GM23248 (cell line): ENCODE measurements around the gene DCUN1D4. TPM values are rescaled to one million over a fixed set of nuclear protein-coding genes. Genes with fewer than 3 reads are reported as not detected.
A peak's percentile ranks its signal among the peaks of the same experiment; 100 is the strongest.

Source experiments
- DNase-seq: peaks from one replicate; pipeline ENCODE4 v3.0.0-alpha.2; 2015
- H2AFZ ChIP-seq: fragments of 200-600 bp; sonication (generic); 2 replicates; pipeline ENCODE4 v1.6.1; 2016; ENCODE audit warnings: antibody characterized with exemption
- H3F3A ChIP-seq: fragments of 200-600 bp; sonication (generic); 2 replicates; pipeline ENCODE4 v1.6.1; 2016; ENCODE audit warnings: mild to moderate bottlenecking, antibody characterized with exemption, mixed run types; ENCODE audit not compliant: insufficient read depth
- H3K27ac ChIP-seq: fragments of 200-600 bp; sonication (generic); 2 replicates; pipeline ENCODE4 v1.5.1; 2016; ENCODE audit warnings: mild to moderate bottlenecking
- H3K27me3 ChIP-seq: fragments of 200-600 bp; sonication (generic); replicated peaks from 2 replicates; pipeline ENCODE4 v1.6.1; 2016; ENCODE audit warnings: mild to moderate bottlenecking; ENCODE audit not compliant: insufficient read depth
- H3K36me3 ChIP-seq: fragments of 200-600 bp; sonication (generic); 2 replicates; pipeline ENCODE4 v1.6.1; 2016; ENCODE audit warnings: low read depth, mild to moderate bottlenecking
- H3K4me1 ChIP-seq: fragments of 200-600 bp; sonication (generic); 2 replicates; pipeline ENCODE4 v1.6.1; 2016; ENCODE audit warnings: mild to moderate bottlenecking; ENCODE audit not compliant: insufficient read depth
- H3K4me2 ChIP-seq: fragments of 200-600 bp; sonication (generic); one replicate; pipeline ENCODE4 v1.6.1; 2016; ENCODE audit warnings: mild to moderate bottlenecking; ENCODE audit not compliant: unreplicated experiment
- H3K4me3 ChIP-seq: fragments of 200-600 bp; sonication (generic); 2 replicates; pipeline ENCODE4 v1.5.1; 2016; ENCODE audit warnings: mild to moderate bottlenecking
- H3K79me2 ChIP-seq: fragments of 200-600 bp; sonication (generic); 2 replicates; pipeline ENCODE4 v1.6.1; 2016; ENCODE audit warnings: mild to moderate bottlenecking; ENCODE audit not compliant: insufficient read depth
- H3K9ac ChIP-seq: fragments of 200-600 bp; sonication (generic); 2 replicates; pipeline ENCODE4 v1.6.1; 2016; ENCODE audit warnings: mild to moderate bottlenecking
- H3K9me2 ChIP-seq: fragments of 200-600 bp; sonication (generic); 2 replicates; pipeline ENCODE4 v1.6.1; 2016; ENCODE audit warnings: mixed run types, mild to moderate bottlenecking, moderate library complexity; ENCODE audit not compliant: insufficient read depth
- H3K9me3 ChIP-seq: fragments of 200-600 bp; sonication (generic); one replicate; pipeline ENCODE4 v1.6.1; 2017; ENCODE audit warnings: low read depth
- H4K20me1 ChIP-seq: fragments of 200-600 bp; sonication (generic); 2 replicates; pipeline ENCODE4 v1.6.0; 2016; ENCODE audit not compliant: insufficient read depth
- EZH2 ChIP-seq: fragments of 200-600 bp; sonication (generic); IDR thresholded peaks from 2 replicates; pipeline ENCODE4 v1.6.1; 2018; ENCODE audit warnings: antibody characterized with exemption, mild to moderate bottlenecking; ENCODE audit not compliant: insufficient read depth, poor library complexity, severe bottlenecking
- EZH2phosphoT487 ChIP-seq: fragments of 200-600 bp; sonication (generic); IDR thresholded peaks from 2 replicates; pipeline ENCODE4 v1.6.1; 2018; ENCODE audit warnings: antibody characterized with exemption, moderate library complexity, mild to moderate bottlenecking, low read depth; ENCODE audit not compliant: insufficient read depth
- WGBS, 2 experiments: methylation state at CpG; one replicate each; pipeline ENCODE4 v1.1.6; 2015 to 2017; ENCODE audit warnings: low lambda C conversion rate in 2 of 2, low coverage in 1 of 2; ENCODE audit errors: missing lambda C conversion rate in 2 of 2; 5-methylcytosine and 5-hydroxymethylcytosine counted together
- in situ Hi-C: fragments of 300-500 bp; cut with MboI; formaldehyde crosslinking; loops from 2 replicates; pipeline ENCODE4 v1.15.0; 2020
- polyA plus RNA-seq: library from polyadenylated mRNA; unstranded; fragments of >200 nt; fragmentation: Nextera tagmentation; extraction: Ambion mirVana; gene quantifications from 2 replicates; pipeline ENCODE4 v1.2.1, GENCODE V29; 2016
- total RNA-seq: library from RNA; depleted of rRNA; stranded (reverse); fragments of >200 nt; shearing (Covaris generic); gene quantifications from 2 replicates; pipeline ENCODE4 v1.2.3, GENCODE V29; 2014

The DCUN1D4 gene
- total and polyA plus RNA-seq, 2 experiments from 2014 or later: 33.2 to 46.8 TPM

DNA sequence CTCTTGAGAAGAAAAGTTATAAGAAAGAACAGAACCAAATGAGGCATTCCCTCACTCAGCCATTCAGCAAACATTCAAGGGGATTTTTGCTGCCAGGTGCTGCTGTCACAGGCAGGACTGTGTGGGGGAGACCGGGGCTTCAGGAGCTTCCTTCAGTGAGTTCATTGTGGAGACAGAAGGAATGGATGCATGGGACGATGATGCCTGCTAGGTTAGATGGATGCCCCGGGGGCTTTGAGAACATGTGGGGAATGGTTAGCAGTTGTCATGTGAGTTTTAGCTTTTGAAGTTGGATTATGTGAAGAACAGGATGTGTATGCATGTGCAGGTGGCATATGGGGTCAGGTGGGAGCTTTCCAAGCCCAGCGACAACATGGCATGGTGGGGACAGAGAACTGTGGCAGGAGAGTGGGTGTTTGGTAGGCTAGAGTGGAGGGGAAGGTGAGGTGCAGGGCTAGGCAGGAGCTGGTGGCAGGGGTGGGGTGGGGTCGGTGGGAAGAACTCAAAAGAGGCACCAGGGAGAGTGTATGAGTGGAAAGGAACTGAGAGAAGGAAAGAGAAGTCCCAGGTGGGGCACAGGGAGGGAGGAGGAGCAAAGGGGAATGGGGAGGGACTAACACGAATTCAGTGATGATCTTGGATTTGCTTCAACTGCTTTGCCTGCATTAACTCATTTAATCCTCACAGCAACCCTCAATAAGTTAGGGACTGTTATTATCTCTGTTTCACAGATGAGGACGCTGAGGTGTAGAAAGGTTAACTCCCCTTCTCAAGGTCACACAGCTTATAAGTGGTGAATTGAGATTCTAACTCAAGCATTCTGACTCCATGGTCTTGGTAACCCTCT lies 8.4 kb downstream of the DCUN1D4 start:
- H3K9ac ChIP-seq: no peak overlapping the region
- H4K20me1 ChIP-seq: peaks cover 14% of the 10 kb centered on the region; the same call in 1 of the 2 replicates
- in situ Hi-C loops: no loop called here
- no peak overlapping the region for H2AFZ ChIP-seq
- H3K4me3 ChIP-seq: no peak overlapping the region
- H3K36me3 ChIP-seq: no peaks in the 10 kb centered on the region
- H3K27ac ChIP-seq: no peak overlapping the region
- peaks cover 4% of the 10 kb centered on the region; the same call in 1 of the 2 replicates for H3F3A ChIP-seq
- no peaks in the 10 kb centered on the region for H3K9me2 ChIP-seq
- no peaks in the 10 kb centered on the region for H3K9me3 ChIP-seq
- no peaks in the 10 kb centered on the region for H3K27me3 ChIP-seq
- no peak for TF ChIP-seq EZH2phosphoT487
- TF ChIP-seq EZH2: no peak
- DNase-seq: no peak
- WGBS, 2 experiments: 71 to 90% methylated on average over 6 to 7 of the region's 7 CpGs
- no peak overlapping the region for H3K4me2 ChIP-seq
- peaks cover 18% of the 10 kb centered on the region; the same call in 1 of the 2 replicates for H3K4me1 ChIP-seq
- H3K79me2 ChIP-seq: peaks cover 100% of the 10 kb centered on the region

DNA sequence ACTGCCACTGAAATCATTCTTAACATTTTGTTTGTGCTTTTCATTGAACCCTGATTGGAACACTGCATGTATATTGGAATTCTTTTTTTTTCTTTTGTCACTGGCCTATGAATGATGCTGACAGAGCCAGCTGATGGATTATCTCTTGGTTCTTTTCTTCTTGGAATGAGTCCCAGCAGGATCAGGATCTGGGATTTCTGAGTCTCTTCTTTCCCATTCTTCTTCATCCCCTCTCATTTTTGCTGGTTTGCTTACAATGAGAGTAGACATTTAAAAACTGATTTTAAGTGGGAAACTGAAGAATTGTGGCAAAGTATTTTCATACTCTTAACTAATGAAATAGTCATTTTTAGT lies 9.0 kb downstream of the DCUN1D4 start:
- Histone ChIP-seq H3K4me1 (peaks cover 16% of the 10 kb centered on the region; the same call in 1 of the 2 replicates), H3K36me3 (no peaks in the 10 kb centered on the region), H3K79me2 (peaks cover 100% of the 10 kb centered on the region), H3K9ac (no peak overlapping the region), H3K4me3 (no peak overlapping the region), H3K27me3 (no peaks in the 10 kb centered on the region), H3K9me3 (no peaks in the 10 kb centered on the region), H4K20me1 (peaks cover 14% of the 10 kb centered on the region; the same call in 1 of the 2 replicates), H2AFZ (no peak overlapping the region), H3K9me2 (no peaks in the 10 kb centered on the region), H3K4me2 (no peak overlapping the region), H3F3A (peaks cover 4% of the 10 kb centered on the region; the same call in 1 of the 2 replicates), H3K27ac (no peak overlapping the region)
- in situ Hi-C loops: no loop called here
- TF ChIP-seq EZH2phosphoT487 (no peak), EZH2 (no peak)
- no peak for DNase-seq

DNA sequence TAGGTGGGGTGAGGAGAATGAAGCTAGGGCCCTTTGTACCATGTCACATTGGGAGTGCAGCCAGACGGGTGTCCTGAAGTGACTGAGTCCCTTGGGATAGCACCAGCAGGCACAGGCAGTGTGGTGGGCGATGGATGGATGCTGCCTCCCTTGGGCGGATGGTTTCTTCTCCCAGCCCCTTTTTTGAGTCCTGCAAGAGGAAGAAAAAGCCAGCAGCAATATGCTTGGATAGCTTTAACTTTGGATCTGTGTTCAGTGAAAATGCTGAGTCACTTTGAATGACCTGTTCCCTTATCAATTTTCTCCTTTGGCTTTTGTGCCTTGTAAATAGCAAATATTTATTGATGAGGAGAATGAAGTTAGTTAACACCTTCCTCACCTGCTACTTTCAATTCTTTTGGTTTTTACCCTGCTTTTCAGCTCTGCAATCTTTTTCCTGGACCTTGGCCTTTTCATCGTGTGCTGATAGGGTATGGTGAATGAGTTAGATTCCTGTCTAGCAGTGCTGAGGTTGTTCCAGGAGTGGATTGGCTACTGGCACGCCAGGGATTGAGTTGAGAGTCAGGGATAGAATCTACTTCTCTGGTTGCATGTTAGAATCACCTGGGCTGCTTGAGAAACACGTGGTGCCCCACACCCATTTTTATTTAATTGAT lies 10.2 kb downstream of the DCUN1D4 start:
- in situ Hi-C loops: no loop called here
- no peak overlapping the region for H3K4me2 ChIP-seq
- H3K9me3 ChIP-seq: no peaks in the 10 kb centered on the region
- H3K9ac ChIP-seq: peak overlapping the region; percentile 10; the same call in 1 of the 2 replicates
- H3K9me2 ChIP-seq: no peaks in the 10 kb centered on the region
- peaks cover 100% of the 10 kb centered on the region for H3K79me2 ChIP-seq
- H3K36me3 ChIP-seq: no peaks in the 10 kb centered on the region
- 0 out of 2 replicates have a peak overlapping the region, but pooled peaks have one; percentile 3 for H2AFZ ChIP-seq
- H3F3A ChIP-seq: peaks cover 4% of the 10 kb centered on the region; the same call in 1 of the 2 replicates
- peak overlapping the region; percentile 24 for H3K27ac ChIP-seq
- no peaks in the 10 kb centered on the region for H3K27me3 ChIP-seq
- WGBS, 2 experiments: 50 to 63% methylated on average over 6 of the region's 6 CpGs
- no peak for TF ChIP-seq EZH2phosphoT487
- no peak for TF ChIP-seq EZH2
- peak; percentile 38 for DNase-seq
- peaks cover 16% of the 10 kb centered on the region; the same call in 1 of the 2 replicates for H3K4me1 ChIP-seq
- peaks cover 9% of the 10 kb centered on the region; the same call in 1 of the 2 replicates for H4K20me1 ChIP-seq
- no peak overlapping the region for H3K4me3 ChIP-seq

DNA sequence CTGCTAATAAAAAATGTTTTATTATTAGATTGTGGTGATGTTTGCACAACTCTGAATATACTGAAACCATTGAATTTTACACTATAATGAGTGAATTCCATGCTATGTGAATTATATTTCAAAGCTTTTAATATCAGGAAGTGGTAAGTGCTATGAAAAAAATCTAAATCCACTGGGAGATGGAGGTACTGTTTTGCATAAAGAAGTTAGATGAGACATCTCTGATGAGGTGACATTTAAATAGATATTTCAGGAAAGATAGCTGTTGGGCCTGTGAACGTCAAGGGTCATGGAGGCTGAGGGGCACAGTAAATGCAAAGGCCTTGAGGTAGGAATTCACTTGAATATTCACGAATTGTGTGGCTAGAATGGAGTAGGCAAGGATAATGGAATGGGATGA lies 12.3 kb downstream of the DCUN1D4 start:
- H3K4me3 ChIP-seq: no peak overlapping the region
- 100% methylated on average over 2 of the region's 2 CpGs for WGBS, 2 experiments
- H3K4me2 ChIP-seq: no peak overlapping the region
- H2AFZ ChIP-seq: no peak overlapping the region
- H3F3A ChIP-seq: peaks cover 4% of the 10 kb centered on the region; the same call in 1 of the 2 replicates
- no peak for DNase-seq
- no peaks in the 10 kb centered on the region for H3K27me3 ChIP-seq
- TF ChIP-seq EZH2phosphoT487 (no peak), EZH2 (no peak)
- peaks cover 100% of the 10 kb centered on the region for H3K79me2 ChIP-seq
- no peak overlapping the region for H3K27ac ChIP-seq
- in situ Hi-C loops: no loop called here
- peaks cover 26% of the 10 kb centered on the region for H3K4me1 ChIP-seq
- H4K20me1 ChIP-seq: peaks cover 4% of the 10 kb centered on the region; the same call in 1 of the 2 replicates
- H3K36me3 ChIP-seq: no peaks in the 10 kb centered on the region
- H3K9ac ChIP-seq: no peak overlapping the region
- no peaks in the 10 kb centered on the region for H3K9me2 ChIP-seq
- H3K9me3 ChIP-seq: no peaks in the 10 kb centered on the region
